OCI-LY7 (cell line): ENCODE results near the gene NINJ2.

Source experiments
- CTCF ChIP-seq: fragments of 200-600 bp; sonication (generic); conservative IDR thresholded peaks from 2 replicates; pipeline ENCODE4 v1.5.1; 2014; ENCODE audit warnings: mild to moderate bottlenecking, antibody characterized with exemption, low read length, moderate library complexity, mixed read lengths
- EZH2phosphoT487 ChIP-seq: fragments of 200-600 bp; sonication (generic); IDR thresholded peaks from 2 replicates; pipeline ENCODE4 v1.6.1; 2018; ENCODE audit warnings: low read depth, borderline replicate concordance, mild to moderate bottlenecking, mixed run types, antibody characterized with exemption, low read length, moderate library complexity, mixed read lengths

GRCh38 chr12:608413-608812 lies 54.8 kb downstream of the NINJ2 start:
- TF ChIP-seq CTCF (no peak), EZH2phosphoT487 (no peak)
